Measurements from ENCODE around the gene SPATA21. TPM values are rescaled to one million over a fixed set of nuclear protein-coding genes. Genes with fewer than 3 reads are reported as not detected.

The SPATA21 gene
- total and polyA plus RNA-seq, 8 donors, result 0.14 to 0.46 (median 0.25) TPM; not detected in 2

DNA sequence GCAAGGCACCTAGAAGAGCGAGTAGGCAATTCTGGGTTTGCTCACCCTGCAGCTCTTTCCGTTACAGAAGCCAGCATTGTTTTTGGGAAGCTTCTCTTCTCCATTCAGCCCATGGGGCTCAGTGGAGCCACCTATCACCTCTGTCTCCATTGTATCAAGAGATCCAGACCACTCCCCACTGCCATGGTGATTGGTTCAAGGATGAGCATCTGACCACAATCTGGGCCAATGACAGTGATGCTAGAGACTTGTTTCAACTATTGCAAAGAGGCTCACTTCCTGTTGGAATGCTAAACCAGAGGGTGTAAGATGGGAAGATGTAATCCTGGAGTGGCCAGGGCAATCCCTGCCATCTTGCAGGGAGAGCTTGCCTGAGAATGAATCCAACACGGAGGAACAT, 6.6 kb downstream of the SPATA21 start:
- H3K4me3 ChIP-seq, result no peak overlapping the region
- intact Hi-C loops (cut with DNase I), result no loop called here
- no peak overlapping the region for H3K27ac ChIP-seq
- ATAC-seq (no peak), DNase-seq (no peak)
- H3K4me1 ChIP-seq, result no peaks in the 10 kb centered on the region
- TF ChIP-seq, protein P1, sequence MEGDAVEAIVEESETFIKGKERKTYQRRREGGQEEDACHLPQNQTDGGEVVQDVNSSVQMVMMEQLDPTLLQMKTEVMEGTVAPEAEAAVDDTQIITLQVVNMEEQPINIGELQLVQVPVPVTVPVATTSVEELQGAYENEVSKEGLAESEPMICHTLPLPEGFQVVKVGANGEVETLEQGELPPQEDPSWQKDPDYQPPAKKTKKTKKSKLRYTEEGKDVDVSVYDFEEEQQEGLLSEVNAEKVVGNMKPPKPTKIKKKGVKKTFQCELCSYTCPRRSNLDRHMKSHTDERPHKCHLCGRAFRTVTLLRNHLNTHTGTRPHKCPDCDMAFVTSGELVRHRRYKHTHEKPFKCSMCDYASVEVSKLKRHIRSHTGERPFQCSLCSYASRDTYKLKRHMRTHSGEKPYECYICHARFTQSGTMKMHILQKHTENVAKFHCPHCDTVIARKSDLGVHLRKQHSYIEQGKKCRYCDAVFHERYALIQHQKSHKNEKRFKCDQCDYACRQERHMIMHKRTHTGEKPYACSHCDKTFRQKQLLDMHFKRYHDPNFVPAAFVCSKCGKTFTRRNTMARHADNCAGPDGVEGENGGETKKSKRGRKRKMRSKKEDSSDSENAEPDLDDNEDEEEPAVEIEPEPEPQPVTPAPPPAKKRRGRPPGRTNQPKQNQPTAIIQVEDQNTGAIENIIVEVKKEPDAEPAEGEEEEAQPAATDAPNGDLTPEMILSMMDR (IDR thresholded peaks at IDR 0.05), result no peak
- no peaks in the 10 kb centered on the region for H3K27me3 ChIP-seq
- no peaks in the 10 kb centered on the region for H3K9me3 ChIP-seq
- H3K36me3 ChIP-seq, result no peaks in the 10 kb centered on the region

DNA sequence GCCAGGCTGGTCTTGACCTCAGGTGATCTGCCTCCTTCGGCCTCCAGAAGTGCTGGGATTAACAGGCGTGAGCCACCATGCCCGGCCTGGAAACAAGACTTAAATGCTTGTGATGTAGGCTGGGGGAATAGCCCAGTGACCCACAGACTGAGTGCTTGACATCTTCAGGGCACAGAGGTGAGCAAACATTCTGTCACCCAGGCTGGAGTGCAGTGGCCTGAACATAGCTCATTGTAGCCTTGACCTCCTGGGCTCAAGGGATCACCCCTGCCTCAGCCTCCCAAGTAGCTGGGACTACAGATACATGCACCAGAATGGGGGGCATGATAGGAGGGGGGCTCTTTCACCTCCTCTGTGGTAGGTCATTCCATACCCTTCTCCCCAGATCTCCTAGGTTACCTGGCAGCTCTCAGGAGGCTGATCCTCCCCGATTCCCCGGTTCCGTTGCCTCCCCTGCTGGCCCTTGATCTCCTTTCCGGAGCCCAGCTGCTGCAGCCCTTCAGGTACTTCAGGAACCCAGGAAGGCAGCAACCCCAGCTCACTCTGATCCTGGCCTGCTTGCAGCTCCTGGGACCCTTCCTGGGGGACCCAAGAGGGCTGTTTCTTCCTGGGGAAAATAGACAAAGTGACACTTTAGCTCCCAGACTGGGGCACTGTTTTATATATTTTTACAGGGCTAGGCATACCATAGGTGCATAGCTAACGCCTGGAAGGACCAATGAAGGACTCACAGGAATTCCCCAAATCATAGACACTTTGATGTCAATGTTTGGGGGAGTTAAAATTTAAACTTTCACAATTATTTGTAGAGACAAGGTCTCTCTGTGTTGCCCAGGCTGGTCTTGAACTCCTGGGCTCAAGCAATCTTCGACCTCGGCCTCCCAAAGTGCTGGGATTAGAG, 11.8 kb downstream of the SPATA21 start:
- no peaks in the 10 kb centered on the region for H3K9me3 ChIP-seq
- H3K36me3 ChIP-seq, result no peaks in the 10 kb centered on the region
- no peak overlapping the region for H3K27ac ChIP-seq
- TF ChIP-seq, protein P1 (IDR thresholded peaks at IDR 0.05), result no peak
- H3K27me3 ChIP-seq, result no peaks in the 10 kb centered on the region
- H3K4me1 ChIP-seq, result no peaks in the 10 kb centered on the region
- intact Hi-C loops (cut with DNase I), result no loop called here
- ATAC-seq, result no peak
- no peak for DNase-seq
- no peak overlapping the region for H3K4me3 ChIP-seq

DNA sequence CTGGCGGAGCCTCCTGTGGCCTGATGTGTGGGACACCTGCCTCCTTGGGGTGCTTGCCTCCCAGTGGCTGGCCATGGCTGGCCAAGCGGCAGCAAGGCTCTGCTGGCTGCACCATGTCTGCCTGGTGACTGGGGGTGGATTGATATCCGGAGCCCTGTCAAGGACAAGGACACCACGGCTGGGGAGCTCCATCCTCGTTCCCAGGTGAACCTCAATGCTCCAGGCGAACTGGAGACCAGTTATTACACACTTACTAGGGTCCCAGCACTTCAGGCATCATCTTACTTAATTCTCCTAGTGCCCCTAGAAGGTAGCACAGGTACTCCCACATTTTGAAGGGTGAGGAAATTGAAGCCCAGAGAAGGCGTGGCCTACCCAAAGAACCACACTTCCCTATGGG, 15.2 kb downstream of the SPATA21 start:
- Histone ChIP-seq H3K9me3 (no peaks in the 10 kb centered on the region), H3K27ac (no peak overlapping the region), H3K4me1 (no peaks in the 10 kb centered on the region), H3K27me3 (no peaks in the 10 kb centered on the region), H3K4me3 (no peak overlapping the region), H3K36me3 (no peaks in the 10 kb centered on the region)
- no peak for DNase-seq
- no peak for ATAC-seq
- TF ChIP-seq, protein P1 (IDR thresholded peaks at IDR 0.05), result no peak
- intact Hi-C loops (cut with DNase I), result no loop called here

DNA sequence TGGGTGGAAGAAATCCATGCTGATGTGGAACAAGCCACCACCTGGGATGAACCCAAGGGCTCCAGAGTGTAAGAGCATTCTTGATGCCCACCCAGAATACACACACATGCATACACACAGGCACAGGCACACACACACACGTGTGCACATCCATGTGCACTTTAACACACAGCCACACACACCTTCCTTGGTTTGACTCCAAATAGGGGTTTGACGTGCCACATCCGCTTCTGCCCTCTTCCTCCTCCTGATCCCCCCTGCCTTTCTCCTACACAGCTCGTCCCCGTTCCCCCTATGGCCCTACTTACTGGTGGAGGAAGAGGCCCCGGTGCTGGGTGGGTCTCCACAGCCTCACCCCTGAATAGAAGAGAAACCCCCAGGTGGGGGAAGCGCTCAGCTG, 16.0 kb downstream of the SPATA21 start:
- Histone ChIP-seq H3K36me3 (no peaks in the 10 kb centered on the region), H3K27me3 (no peaks in the 10 kb centered on the region), H3K9me3 (no peaks in the 10 kb centered on the region), H3K4me1 (no peaks in the 10 kb centered on the region), H3K4me3 (no peak overlapping the region), H3K27ac (no peak overlapping the region)
- ATAC-seq (no peak), DNase-seq (no peak)
- intact Hi-C loops (cut with DNase I), result no loop called here
- TF ChIP-seq, protein P1 (IDR thresholded peaks at IDR 0.05), result no peak

DNA sequence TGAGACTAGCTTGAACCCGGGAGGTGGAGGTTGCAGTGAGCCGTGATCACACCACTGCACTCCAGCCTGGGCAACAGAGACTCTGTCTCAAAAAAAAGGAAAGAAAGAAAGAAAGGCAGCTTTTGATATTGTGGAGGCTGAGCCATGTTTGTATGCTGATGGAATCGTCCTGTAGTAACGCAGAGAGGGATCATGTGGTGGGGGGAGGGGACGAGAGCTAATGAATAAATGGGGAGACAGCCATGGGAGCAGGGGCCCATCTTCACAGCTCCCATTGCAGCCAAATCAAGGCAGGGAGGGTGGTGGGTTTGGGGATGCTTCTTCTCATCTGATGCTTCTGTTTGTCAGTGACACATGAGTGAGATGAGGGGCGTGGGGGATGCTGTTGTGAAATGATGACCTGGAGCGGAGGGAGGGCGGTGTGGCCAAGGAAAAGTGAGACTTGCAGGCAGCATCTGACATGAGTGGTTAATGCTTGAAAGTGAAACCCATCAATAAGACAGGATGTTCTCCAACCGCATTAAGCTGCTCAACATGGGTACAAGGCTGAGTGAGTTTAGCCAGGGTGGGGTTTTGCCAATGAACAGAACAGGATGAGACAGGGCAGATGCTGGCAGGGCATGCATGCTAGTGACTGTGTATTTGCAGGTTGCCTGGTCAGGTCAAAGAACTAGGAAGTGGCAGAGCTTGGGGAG, 16.7 kb downstream of the SPATA21 start:
- Histone ChIP-seq H3K4me3 (no peak overlapping the region), H3K27me3 (no peaks in the 10 kb centered on the region), H3K27ac (no peak overlapping the region), H3K9me3 (no peaks in the 10 kb centered on the region), H3K4me1 (no peaks in the 10 kb centered on the region), H3K36me3 (no peaks in the 10 kb centered on the region)
- TF ChIP-seq, protein P1 (IDR thresholded peaks at IDR 0.05), result no peak
- DNase-seq, result no peak
- intact Hi-C loops (cut with DNase I), result no loop called here
- no peak for ATAC-seq
